GM12892 (cell line): ENCODE results near the gene XPO1.

Experiments
- POLR2A ChIP-seq: IDR thresholded peaks from 2 replicates; pipeline ENCODE4 v1.6.1; 2011; ENCODE audit warnings: low read depth, low read length, control low read depth
- POLR2AphosphoS5 ChIP-seq: IDR thresholded peaks from 2 replicates; pipeline ENCODE4 v1.6.1; 2011; ENCODE audit warnings: low read depth, low read length, control low read depth
- TAF1 ChIP-seq: IDR thresholded peaks from 2 replicates; pipeline ENCODE4 v1.6.1; 2011; ENCODE audit warnings: low read depth, mild to moderate bottlenecking, control low read depth, low read length, borderline replicate concordance

GRCh38 chr2:61437170-61437569, 101.0 kb downstream of the XPO1 start:
- TF ChIP-seq POLR2AphosphoS5 (no peak), POLR2A (no peak), TAF1 (no peak)
